ENCODE measurements around the gene WDR75.
A peak's percentile ranks its signal among the peaks of the same experiment; 100 is the strongest.
"Not testable (repeated sequence)": the region's sequence is repeated elsewhere in the genome, so short reads cannot be mapped to it uniquely, and the experiment has no call there.

The WDR75 gene

DNA sequence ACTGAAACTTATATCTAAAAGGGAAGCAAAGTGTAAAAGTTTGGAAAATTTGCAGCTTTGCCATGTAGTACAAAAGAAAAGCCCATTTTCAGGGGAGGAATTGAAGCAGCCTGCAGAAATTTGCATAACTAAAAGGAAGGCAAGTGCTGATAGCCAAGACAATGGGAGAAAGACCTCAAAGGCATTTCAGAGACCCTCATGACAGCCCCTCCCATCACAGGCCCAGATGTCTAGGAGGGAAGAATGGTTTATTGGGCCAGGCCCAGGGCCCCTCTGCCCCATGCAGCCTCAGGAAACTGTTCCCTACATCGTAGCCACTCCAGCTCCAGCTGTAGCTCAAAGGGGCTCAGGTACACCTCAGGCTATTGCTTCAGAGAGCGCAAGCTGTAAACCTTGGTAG, 14.4 kb upstream of the WDR75 start:
- DNase-seq (ENCODE audit: low spot score in 2 of 2), result no peak
- Mint-ChIP-seq H3K36me3 (no peaks in the 10 kb centered on the region), H3K27ac (no peak overlapping the region), H3K4me1 (no peaks in the 10 kb centered on the region), H3K4me3 (no peak overlapping the region), H3K9me3 (no peaks in the 10 kb centered on the region)
- no peak for ATAC-seq

DNA sequence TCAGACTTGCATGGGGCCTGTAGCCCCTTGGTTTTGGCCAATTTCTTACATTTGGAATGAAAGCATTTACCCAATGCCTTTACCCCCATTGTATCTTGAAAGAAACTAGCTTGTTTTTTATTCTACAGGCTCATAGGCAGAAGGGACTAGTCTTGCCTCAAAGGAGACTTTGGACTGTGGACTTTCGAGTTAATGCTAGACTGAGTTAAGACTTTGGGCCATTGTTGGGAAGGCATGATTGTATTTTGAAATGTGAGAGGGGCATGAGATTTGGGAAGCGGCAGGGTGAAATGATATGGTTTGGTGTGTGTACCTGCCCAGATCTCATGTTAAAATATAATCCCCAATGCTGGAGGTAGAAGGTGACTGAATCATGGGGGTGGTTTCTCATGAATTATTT, 13.4 kb upstream of the WDR75 start:
- ATAC-seq (no peak), DNase-seq (ENCODE audit: low spot score in 2 of 2) (no peak)
- no peaks in the 10 kb centered on the region for H3K9me3 Mint-ChIP-seq
- no peak overlapping the region for H3K27ac Mint-ChIP-seq
- no peaks in the 10 kb centered on the region for H3K36me3 Mint-ChIP-seq
- H3K4me1 Mint-ChIP-seq, result no peaks in the 10 kb centered on the region
- no peak overlapping the region for H3K4me3 Mint-ChIP-seq

DNA sequence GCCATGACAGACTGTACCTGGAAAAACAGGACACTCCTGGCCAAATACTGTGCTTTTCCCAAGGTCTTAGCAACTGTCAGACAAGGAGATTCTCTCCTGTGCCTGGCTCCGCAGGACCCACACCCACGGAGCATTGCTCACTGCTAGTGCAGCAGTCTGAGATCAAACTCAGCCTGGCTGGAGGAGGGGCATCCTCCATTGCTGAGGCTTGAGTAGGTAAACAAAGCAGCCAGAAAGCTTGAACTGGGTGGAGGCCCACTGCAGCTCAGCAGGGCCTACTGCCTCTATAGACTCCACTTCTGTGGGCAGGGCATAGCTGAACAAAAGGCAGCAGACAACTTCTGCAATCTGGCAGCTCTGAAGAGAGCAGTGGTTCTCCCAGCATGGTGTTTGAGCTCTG, 10.8 kb upstream of the WDR75 start:
- H3K36me3 Mint-ChIP-seq; H3K27ac Mint-ChIP-seq; H3K4me1 Mint-ChIP-seq; ATAC-seq; H3K9me3 Mint-ChIP-seq; H3K4me3 Mint-ChIP-seq; DNase-seq (ENCODE audit: low spot score in 2 of 2): not testable (repeated sequence)

DNA sequence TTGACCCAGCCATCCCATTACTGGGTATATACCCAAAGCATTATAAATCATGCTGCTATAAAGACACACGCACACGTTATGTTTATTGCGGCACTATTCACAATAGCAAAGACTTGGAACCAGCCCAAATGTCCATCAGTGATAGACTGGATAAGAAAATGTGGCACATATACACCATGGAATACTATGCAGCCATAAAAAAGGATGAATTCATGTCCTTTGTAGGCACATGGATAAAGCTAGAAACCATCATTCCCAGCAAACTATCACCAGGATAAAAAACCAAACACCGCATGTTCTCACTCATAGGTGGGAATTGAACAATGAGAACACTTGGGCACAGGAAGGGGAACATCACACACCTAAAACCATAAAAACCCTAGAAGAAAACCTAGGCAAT, 5.5 kb upstream of the WDR75 start:
- H3K4me1 Mint-ChIP-seq; DNase-seq (ENCODE audit: low spot score in 2 of 2); H3K27ac Mint-ChIP-seq; H3K36me3 Mint-ChIP-seq; H3K9me3 Mint-ChIP-seq; ATAC-seq; H3K4me3 Mint-ChIP-seq: not testable (repeated sequence)

DNA sequence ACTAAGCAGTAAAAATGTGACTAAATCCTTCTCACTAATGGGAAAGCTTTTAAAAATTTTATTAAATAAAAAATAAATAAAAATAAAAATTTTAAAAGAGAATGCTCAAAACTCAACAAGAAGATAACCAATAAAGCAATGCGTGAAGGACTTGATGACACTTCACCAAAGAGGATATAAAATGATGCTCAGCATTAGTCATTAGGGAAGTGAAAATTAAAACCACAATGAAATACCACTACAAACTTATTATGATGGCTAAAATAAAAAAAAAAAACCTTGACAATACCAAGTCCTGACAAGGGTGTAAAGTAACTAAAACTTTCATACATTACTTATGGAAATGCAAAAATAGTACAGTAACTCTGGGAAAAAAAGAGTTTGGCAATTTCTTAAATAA, 3.3 kb upstream of the WDR75 start:
- Mint-ChIP-seq H3K27ac (no peak overlapping the region), H3K9me3 (no peaks in the 10 kb centered on the region), H3K4me1 (no peaks in the 10 kb centered on the region), H3K36me3 (peaks cover 10% of the 10 kb centered on the region), H3K4me3 (no peak overlapping the region)
- DNase-seq (ENCODE audit: low spot score in 2 of 2) (no peak), ATAC-seq (no peak)

DNA sequence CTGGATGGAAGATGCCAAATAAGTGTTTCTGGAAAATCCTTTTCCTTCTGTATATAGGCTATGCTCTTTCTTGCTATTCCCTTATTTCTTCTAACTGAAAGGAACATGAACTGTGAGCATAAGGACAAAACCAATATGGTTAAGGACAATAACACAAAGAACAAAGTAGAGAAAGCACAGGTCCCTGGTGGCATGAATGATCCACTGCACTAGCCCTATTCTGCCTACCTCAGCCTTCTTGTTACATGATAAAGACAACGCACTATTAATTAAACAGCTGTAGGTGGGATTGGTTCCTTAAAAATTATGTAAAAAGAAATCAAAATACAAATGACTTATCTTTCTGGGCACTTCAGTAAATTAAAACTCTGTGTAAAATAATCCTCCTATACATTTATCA, 1.9 kb upstream of the WDR75 start:
- DNase-seq (ENCODE audit: low spot score in 2 of 2) (no peak), ATAC-seq (no peak)
- Mint-ChIP-seq H3K4me3 (no peak overlapping the region), H3K9me3 (no peaks in the 10 kb centered on the region), H3K36me3 (peaks cover 10% of the 10 kb centered on the region), H3K27ac (no peak overlapping the region), H3K4me1 (no peaks in the 10 kb centered on the region)

DNA sequence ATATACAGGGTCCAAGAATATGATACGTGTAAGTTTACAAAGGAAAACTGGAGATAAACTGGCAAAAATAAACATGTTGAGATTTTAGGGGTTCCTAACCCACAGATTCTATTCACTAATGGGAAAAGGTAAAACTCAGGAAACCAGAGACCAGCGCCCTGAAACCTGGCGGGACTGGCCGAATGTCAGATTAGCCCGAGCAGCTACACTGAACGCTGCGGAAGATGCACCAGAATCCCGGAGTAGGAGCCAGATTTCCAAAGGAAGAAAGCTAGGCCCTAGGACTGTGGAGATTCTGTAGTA, 679 bp upstream of the WDR75 start:
- Mint-ChIP-seq H3K36me3 (peaks cover 10% of the 10 kb centered on the region), H3K4me1 (no peaks in the 10 kb centered on the region), H3K27ac (peak overlapping the region; percentile 96), H3K4me3 (no peak overlapping the region), H3K9me3 (no peaks in the 10 kb centered on the region)
- no peak for DNase-seq (ENCODE audit: low spot score in 2 of 2)
- ATAC-seq, result peak; percentile 24

DNA sequence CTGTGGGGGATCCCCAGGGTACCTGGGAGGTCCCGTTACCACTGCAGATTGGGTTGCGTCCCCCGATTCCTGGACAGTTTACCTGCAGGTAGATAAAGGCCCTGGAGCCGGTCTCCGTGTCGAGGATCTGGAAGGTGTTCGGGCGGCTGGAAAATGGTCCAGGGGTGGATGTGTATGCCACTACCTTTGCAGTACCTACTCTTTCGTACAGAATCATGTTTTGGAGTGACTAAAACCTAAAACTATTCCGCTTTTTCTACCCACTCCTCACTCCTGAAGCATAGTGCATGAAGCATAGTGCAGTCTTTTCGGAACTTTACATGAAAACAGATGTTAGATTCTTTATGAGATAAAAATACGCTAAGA, 418 bp downstream of the WDR75 start:
- no peak overlapping the region for H3K4me3 Mint-ChIP-seq

DNA sequence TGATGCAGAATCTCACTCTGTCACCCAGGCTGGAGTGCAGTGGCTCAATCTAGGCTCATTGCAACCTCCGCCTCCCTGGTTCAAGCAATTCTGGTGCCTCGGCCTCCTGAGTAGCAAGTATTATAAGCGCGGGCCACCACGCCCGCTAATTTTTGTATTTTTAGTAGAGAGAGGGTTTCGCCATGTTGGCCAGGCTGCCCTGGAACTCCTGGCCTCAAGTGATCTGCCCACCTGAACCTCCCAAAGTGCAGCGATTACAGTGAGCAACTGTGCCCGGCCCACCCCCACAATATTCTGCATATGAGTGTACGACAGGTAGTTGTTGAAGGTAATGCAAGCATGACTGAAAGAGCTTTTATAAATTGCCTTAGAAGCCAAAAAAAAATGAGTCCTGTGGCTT, 1.2 kb downstream of the WDR75 start:
- ATAC-seq (no peak), DNase-seq (ENCODE audit: low spot score in 2 of 2) (no peak)
- H3K36me3 Mint-ChIP-seq, result peaks cover 19% of the 10 kb centered on the region
- H3K9me3 Mint-ChIP-seq, result no peaks in the 10 kb centered on the region
- H3K4me1 Mint-ChIP-seq, result peaks cover 12% of the 10 kb centered on the region
- no peak overlapping the region for H3K27ac Mint-ChIP-seq
- H3K4me3 Mint-ChIP-seq, result no peak overlapping the region

More for the DNA sequence above, 418 bp downstream of the WDR75 start:
- no peak for DNase-seq (ENCODE audit: low spot score in 2 of 2)
- Mint-ChIP-seq H3K36me3 (peaks cover 13% of the 10 kb centered on the region), H3K27ac (peak overlapping the region; percentile 96), H3K4me1 (peaks cover 8% of the 10 kb centered on the region), H3K9me3 (no peaks in the 10 kb centered on the region)
- ATAC-seq, result no peak

DNA sequence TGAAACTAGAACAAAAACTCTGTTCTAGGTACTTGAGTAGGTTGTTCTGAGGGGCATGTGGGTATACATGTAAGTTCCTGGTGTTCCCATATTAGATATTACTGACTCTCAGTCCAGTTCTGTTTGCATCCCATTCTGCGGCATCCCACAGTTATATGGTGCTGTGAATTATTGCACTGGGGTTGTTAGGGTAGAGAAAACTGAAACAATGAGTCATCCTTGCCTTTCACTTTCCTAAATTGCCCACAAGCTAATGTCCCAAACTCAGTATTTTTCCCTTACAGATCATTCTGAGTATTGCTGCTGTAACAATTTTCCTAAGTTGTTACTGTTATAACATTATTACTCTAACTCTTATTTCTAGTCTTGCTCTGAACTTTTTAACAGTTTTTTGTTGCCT, 3.0 kb downstream of the WDR75 start:
- peak; percentile 14 for ATAC-seq
- no peak for DNase-seq (ENCODE audit: low spot score in 2 of 2)
- no peak overlapping the region for H3K27ac Mint-ChIP-seq

DNA sequence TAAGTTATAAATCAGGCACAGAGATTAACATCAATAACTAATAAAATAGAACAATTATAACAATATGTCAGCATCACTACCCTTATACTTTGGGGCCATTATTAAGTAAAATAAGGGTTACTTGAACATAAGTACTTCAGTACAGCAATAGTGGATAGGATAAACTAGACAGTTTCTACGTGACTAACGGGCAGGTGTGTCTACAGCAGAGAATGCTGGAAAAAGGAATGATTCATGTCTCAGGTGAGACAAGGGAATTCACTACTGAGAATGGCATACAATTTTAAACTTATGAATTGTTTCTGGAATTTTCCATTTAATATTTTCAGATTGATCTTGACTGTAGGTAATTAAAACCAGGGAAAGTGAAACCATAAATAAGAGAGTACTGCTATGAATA, 5.5 kb downstream of the WDR75 start:
- peaks cover 12% of the 10 kb centered on the region for H3K4me1 Mint-ChIP-seq

More for the DNA sequence above, 3.0 kb downstream of the WDR75 start:
- Mint-ChIP-seq H3K4me3 (no peak overlapping the region), H3K4me1 (peaks cover 12% of the 10 kb centered on the region), H3K9me3 (no peaks in the 10 kb centered on the region), H3K36me3 (peaks cover 36% of the 10 kb centered on the region)

DNA sequence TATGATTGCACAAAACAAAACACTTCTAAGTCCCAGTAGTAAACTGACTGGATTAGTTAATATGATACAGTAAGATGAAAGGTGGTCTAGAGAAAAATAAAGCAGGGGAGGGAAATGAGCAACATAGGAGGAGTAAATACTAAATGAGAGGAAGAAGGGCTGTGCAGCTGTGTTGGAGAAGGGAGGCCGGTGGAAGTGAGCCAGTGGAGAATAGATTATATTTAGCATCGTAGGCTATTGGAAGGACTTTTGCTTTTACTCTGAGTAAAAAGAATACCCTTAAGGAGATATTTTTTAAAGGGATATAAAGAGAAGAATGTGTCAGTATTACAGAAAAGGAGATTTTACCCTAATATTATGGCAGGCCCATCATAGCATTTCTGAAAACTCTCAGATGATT, 12.7 kb downstream of the WDR75 start:
- ATAC-seq, result no peak
- H3K4me3 Mint-ChIP-seq, result no peak overlapping the region
- DNase-seq (ENCODE audit: low spot score in 2 of 2), result no peak
- peak overlapping the region; percentile 27 for H3K27ac Mint-ChIP-seq
- H3K4me1 Mint-ChIP-seq, result no peaks in the 10 kb centered on the region
- no peaks in the 10 kb centered on the region for H3K9me3 Mint-ChIP-seq
- peaks cover 100% of the 10 kb centered on the region for H3K36me3 Mint-ChIP-seq

More for the DNA sequence above, 5.5 kb downstream of the WDR75 start:
- H3K36me3 Mint-ChIP-seq, result peaks cover 51% of the 10 kb centered on the region
- H3K4me3 Mint-ChIP-seq, result no peak overlapping the region
- DNase-seq (ENCODE audit: low spot score in 2 of 2) (no peak), ATAC-seq (no peak)
- no peaks in the 10 kb centered on the region for H3K9me3 Mint-ChIP-seq
- no peak overlapping the region for H3K27ac Mint-ChIP-seq

DNA sequence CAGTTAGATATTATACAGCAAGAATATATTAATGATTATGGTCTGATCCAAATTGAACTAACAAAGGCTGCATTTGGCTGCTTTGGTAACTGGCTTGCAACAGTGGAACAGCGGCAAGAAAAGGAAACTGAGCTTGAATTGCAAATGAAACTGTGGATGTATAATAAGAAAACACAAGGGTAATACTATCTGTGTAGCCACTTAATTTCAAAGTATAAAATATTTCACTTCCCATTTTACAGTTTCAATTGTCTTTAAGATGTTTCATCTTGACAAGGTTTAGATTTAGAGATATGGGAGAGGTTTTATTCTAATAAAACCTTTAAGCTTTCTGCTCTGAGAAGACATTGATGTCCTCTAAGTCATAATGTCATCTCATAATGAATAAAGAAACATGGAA, 23.8 kb downstream of the WDR75 start:
- H3K4me3 Mint-ChIP-seq, result no peak overlapping the region
- no peak for ATAC-seq
- DNase-seq (ENCODE audit: low spot score in 2 of 2), result no peak
- no peak overlapping the region for H3K27ac Mint-ChIP-seq
- H3K4me1 Mint-ChIP-seq, result no peaks in the 10 kb centered on the region
- H3K9me3 Mint-ChIP-seq, result no peaks in the 10 kb centered on the region
- H3K36me3 Mint-ChIP-seq, result peaks cover 100% of the 10 kb centered on the region

DNA sequence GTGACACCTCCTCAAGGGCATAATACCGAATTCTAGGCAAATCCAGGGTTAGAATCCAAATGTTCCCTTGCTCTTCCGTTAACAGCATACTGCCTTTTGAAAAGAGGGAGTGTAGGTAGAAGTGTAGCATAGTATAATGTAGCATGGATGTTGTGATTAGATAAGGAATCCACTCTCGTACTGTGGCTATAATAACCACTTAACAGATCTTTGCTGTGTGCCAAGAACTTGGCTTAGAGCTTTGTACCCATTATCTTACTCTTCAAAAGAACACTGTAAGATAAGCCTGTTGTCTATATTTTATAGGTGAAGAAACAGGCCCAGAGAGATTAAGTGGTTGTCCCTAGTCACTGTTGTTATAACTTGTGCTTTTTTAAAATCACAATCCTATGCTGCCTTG, 24.2 kb downstream of the WDR75 start:
- Mint-ChIP-seq H3K4me3 (no peak overlapping the region), H3K27ac (no peak overlapping the region), H3K4me1 (no peaks in the 10 kb centered on the region), H3K9me3 (no peaks in the 10 kb centered on the region), H3K36me3 (peaks cover 100% of the 10 kb centered on the region)
- ATAC-seq (no peak), DNase-seq (ENCODE audit: low spot score in 2 of 2) (no peak)

DNA sequence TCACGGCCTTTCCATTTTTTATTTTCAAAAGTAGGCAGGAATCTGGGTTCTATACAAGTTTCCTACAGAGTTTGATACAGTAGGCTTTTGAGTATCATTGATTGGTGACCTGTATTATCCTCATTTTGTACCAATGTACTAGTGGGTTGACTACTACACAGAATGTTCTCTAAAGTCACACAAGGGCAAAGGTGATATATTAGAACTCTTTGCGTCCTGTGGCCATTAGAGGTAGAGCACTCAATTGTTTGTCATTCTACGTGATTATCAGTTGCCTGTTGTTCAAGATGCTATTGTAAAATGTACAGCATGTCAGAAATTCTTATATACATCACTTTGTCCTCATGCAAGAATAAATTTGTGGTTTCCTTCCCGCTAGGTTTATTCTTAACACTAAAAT, 24.8 kb downstream of the WDR75 start:
- no peaks in the 10 kb centered on the region for H3K9me3 Mint-ChIP-seq
- no peak overlapping the region for H3K27ac Mint-ChIP-seq
- DNase-seq (ENCODE audit: low spot score in 2 of 2) (no peak), ATAC-seq (no peak)
- peaks cover 100% of the 10 kb centered on the region for H3K36me3 Mint-ChIP-seq
- H3K4me3 Mint-ChIP-seq, result no peak overlapping the region
- H3K4me1 Mint-ChIP-seq, result no peaks in the 10 kb centered on the region

DNA sequence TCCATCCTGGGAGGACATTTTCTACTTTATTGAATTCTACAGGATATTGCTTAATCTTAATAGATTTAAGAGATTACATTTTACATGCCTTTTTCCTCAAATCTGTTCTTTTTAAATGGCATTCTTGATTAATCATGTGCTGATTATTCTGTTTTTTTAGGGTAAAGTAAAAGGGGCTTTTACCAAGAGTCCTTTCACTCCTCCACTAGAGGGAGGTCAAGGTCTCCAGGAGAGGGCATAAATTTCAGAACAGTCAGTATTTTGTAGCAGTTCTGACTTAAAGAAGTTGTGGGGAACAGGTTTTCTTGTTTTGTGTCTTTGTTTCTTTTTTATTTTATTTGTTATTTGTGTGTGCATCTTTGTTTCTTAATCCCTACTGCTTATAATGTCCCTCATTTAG, 25.4 kb downstream of the WDR75 start:
- peaks cover 100% of the 10 kb centered on the region for H3K36me3 Mint-ChIP-seq
- H3K27ac Mint-ChIP-seq, result no peak overlapping the region
- H3K4me3 Mint-ChIP-seq, result no peak overlapping the region
- no peak for ATAC-seq
- H3K9me3 Mint-ChIP-seq, result no peaks in the 10 kb centered on the region
- H3K4me1 Mint-ChIP-seq, result no peaks in the 10 kb centered on the region
- no peak for DNase-seq (ENCODE audit: low spot score in 2 of 2)

DNA sequence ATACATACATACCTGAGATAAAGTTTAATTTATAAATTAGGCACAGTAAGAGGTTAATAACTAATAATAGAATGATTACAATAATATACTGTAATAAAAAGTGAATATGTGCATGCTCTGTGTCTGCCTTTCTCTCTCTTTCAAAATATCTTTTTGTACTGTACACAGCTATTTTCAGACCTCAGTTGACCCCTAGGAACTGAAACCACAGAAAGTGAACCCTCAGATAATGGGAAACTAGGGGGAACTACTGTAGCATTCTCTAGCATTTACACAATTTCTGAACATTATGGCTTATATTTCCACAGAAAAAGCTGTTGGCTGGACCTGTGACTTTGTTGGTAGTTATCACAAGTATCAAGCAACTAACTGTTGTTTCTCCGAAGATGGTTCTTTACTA, 25.9 kb downstream of the WDR75 start:
- DNase-seq (ENCODE audit: low spot score in 2 of 2), result no peak
- no peaks in the 10 kb centered on the region for H3K4me1 Mint-ChIP-seq
- H3K27ac Mint-ChIP-seq, result no peak overlapping the region
- peaks cover 100% of the 10 kb centered on the region for H3K36me3 Mint-ChIP-seq
- no peak for ATAC-seq
- no peaks in the 10 kb centered on the region for H3K9me3 Mint-ChIP-seq
- H3K4me3 Mint-ChIP-seq, result no peak overlapping the region
